Vagina (tissue), 2 donors: ENCODE data around the gene TSPAN5.
A peak's percentile ranks its signal among the peaks of the same experiment; 100 is the strongest.

Experiments
- POLR2AphosphoS5 ChIP-seq, 2 donors: sonication (generic); formaldehyde crosslinking; IDR thresholded peaks; one replicate each; pipeline ENCODE4 v1.9.0; 2017; ENCODE audit warnings: antibody characterized with exemption in 2 of 2, mild to moderate bottlenecking in 2 of 2, low read depth in 1 of 2; ENCODE audit not compliant: insufficient read depth in 1 of 2
- TF ChIP-seq, protein P1 (sequence below), 3 experiments: fragments of 450-650 bp in 2 of 3; fragments of 200-600 bp in 1 of 3; sonication (generic) in 1 of 3; IDR thresholded peaks; one replicate each; pipeline ENCODE4 v1.5.1; 2017 to 2019; ENCODE audit warnings: antibody characterized with exemption in 3 of 3, mild to moderate bottlenecking in 2 of 3, moderate library complexity in 2 of 3

GRCh38 chr4:98430708-98431403 lies 227.6 kb downstream of the TSPAN5 start:
- peak in 1 of 2 donors; percentile 30 for TF ChIP-seq POLR2AphosphoS5 (IDR thresholded peaks at IDR 0.05; ENCODE audit: insufficient read depth in 1 of 2, low read depth in 1 of 2)
- TF ChIP-seq, protein P1, sequence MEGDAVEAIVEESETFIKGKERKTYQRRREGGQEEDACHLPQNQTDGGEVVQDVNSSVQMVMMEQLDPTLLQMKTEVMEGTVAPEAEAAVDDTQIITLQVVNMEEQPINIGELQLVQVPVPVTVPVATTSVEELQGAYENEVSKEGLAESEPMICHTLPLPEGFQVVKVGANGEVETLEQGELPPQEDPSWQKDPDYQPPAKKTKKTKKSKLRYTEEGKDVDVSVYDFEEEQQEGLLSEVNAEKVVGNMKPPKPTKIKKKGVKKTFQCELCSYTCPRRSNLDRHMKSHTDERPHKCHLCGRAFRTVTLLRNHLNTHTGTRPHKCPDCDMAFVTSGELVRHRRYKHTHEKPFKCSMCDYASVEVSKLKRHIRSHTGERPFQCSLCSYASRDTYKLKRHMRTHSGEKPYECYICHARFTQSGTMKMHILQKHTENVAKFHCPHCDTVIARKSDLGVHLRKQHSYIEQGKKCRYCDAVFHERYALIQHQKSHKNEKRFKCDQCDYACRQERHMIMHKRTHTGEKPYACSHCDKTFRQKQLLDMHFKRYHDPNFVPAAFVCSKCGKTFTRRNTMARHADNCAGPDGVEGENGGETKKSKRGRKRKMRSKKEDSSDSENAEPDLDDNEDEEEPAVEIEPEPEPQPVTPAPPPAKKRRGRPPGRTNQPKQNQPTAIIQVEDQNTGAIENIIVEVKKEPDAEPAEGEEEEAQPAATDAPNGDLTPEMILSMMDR (IDR thresholded peaks at IDR 0.05): no peak
